NOMO-1 (cell line): ENCODE data around the gene IL20RB.
"Not testable (repeated sequence)": the region's sequence is repeated elsewhere in the genome, so short reads cannot be mapped to it uniquely, and the experiment has no call there.

Experiments used
- DNase-seq, 2 experiments: peaks; one replicate each; lab custom pipeline; 2025; ENCODE audit not compliant: unreplicated experiment in 2 of 2; lab: John Stamatoyannopoulos, UW

Gene IL20RB

GRCh38 chr3:136982520-136983138, 24.8 kb downstream of the IL20RB start:
- no peak for DNase-seq

- no peak for DNase-seq
Measured at GRCh38 chr3:136984837-136985236, 27.1 kb downstream of the IL20RB start.

- not testable (repeated sequence) for DNase-seq
Measured at GRCh38 chr3:136987398-136987980, 29.7 kb downstream of the IL20RB start.

GRCh38 chr3:136988651-136989050, 30.9 kb downstream of the IL20RB start:
- no peak for DNase-seq

GRCh38 chr3:136989781-136990524, 32.2 kb downstream of the IL20RB start:
- no peak for DNase-seq

- DNase-seq, result no peak
Measured at GRCh38 chr3:136990826-136991225, 33.0 kb downstream of the IL20RB start.

GRCh38 chr3:136992115-136992514, 34.3 kb downstream of the IL20RB start:
- DNase-seq, result no peak

GRCh38 chr3:136994772-136995516, 37.2 kb downstream of the IL20RB start:
- DNase-seq, result peak in 1 of 2 experiments; percentile 7

- no peak for DNase-seq
Measured at GRCh38 chr3:136995652-136996051, 37.9 kb downstream of the IL20RB start.

- no peak for DNase-seq
Measured at GRCh38 chr3:137000039-137000438, 42.3 kb downstream of the IL20RB start.

GRCh38 chr3:137007376-137007775, 49.6 kb downstream of the IL20RB start:
- DNase-seq, result not testable (repeated sequence)

- no peak for DNase-seq
Measured at GRCh38 chr3:137008131-137008530, 50.3 kb downstream of the IL20RB start.

- no peak for DNase-seq
Measured at GRCh38 chr3:137008976-137009375, 51.2 kb downstream of the IL20RB start.

- no peak for DNase-seq
Measured at GRCh38 chr3:137010137-137010536, 52.4 kb downstream of the IL20RB start.

GRCh38 chr3:137011153-137011552, 53.4 kb downstream of the IL20RB start:
- DNase-seq, result no peak

- DNase-seq, result no peak
Measured at GRCh38 chr3:137012097-137012501, 54.3 kb downstream of the IL20RB start.

- DNase-seq, result peak; percentile 80 to 87
Measured at GRCh38 chr3:137013951-137014688, 56.3 kb downstream of the IL20RB start.

- DNase-seq, result not testable (repeated sequence)
Measured at GRCh38 chr3:137017316-137017715, 59.5 kb downstream of the IL20RB start.

- DNase-seq, result no peak
Measured at GRCh38 chr3:137020315-137020714, 62.5 kb downstream of the IL20RB start.

- DNase-seq, result no peak
Measured at GRCh38 chr3:137020888-137021287, 63.1 kb downstream of the IL20RB start.

- peak; percentile 7 to 22 for DNase-seq
Measured at GRCh38 chr3:137024348-137024747, 66.6 kb downstream of the IL20RB start.
